K562 (cell line): Measurements from ENCODE around the gene SRPK2. TPM values are rescaled to one million over a fixed set of nuclear protein-coding genes. Genes with fewer than 3 reads are reported as not detected.

ENCODE experiments used
- ATAC-seq: fragments of 200-7000 bp; cut with Tn5 transposase; 3 replicates; pipeline ENCODE4 v1.9.1; 2020; ENCODE audit warnings: moderate library complexity
- BruUV-seq: library from RNA; stranded (reverse); fragments of 400-500 nt; replicated peaks from 2 replicates; lab custom pipeline; 2021; lab: Mats Ljungman, UMichigan
- CTCF ChIA-PET: fragments of 300-600 bp; formaldehyde crosslinking; extraction: SDS; loops from one replicate; lab custom pipeline; 2021; ENCODE audit warnings: low intra/inter-chr PET ratio; lab: Yijun Ruan, JAX
- POLR2A ChIA-PET: fragments of 300-600, 350-650 bp; sonication (Branson Sonifier 250); formaldehyde crosslinking; extraction: SDS; loops from one replicate; lab custom pipeline; 2021; ENCODE audit warnings: antibody characterized with exemption, inconsistent platforms; lab: Yijun Ruan, JAX
- DNase-seq, 4 experiments: peaks; one replicate each; pipeline versions ENCODE4 v3.0.0 to v3.0.0-alpha.2; 2011 to 2018; ENCODE audit warnings: low spot score in 3 of 4, mixed read lengths in 3 of 4; ENCODE audit errors: extremely low read depth in 1 of 4
- FAIRE-seq: peaks from 2 replicates; lab custom pipeline; 2011; peaks lifted over from hg19 to GRCh38; lab: Jason Lieb, UNC
- H2AFZ ChIP-seq: 2 replicates; pipeline ENCODE4 v1.6.0; 2011; ENCODE audit warnings: low read depth, low read length, control low read depth, inconsistent platforms
- H3K27ac ChIP-seq: fragments of 200-600 bp; 3 replicates; pipeline ENCODE4 v1.8.0; 2011; ENCODE audit warnings: low read depth, mild to moderate bottlenecking, control low read depth, inconsistent platforms, low read length, moderate library complexity, mixed read lengths; ENCODE audit errors: extremely low read depth
- H3K27me3 ChIP-seq, 2 experiments: fragments of 300-600 bp in 1 of 2; 2 replicates in 1 of 2; 3 replicates in 1 of 2; pipeline versions ENCODE4 v1.6.0 to v1.8.0; 2011; ENCODE audit warnings: inconsistent platforms in 2 of 2, low read length in 2 of 2, mild to moderate bottlenecking in 1 of 2, mixed read lengths in 1 of 2, moderate library complexity in 1 of 2; ENCODE audit not compliant: control insufficient read depth in 2 of 2, insufficient read depth in 2 of 2
- H3K36me3 ChIP-seq: fragments of 300-600 bp; 3 replicates; pipeline ENCODE4 v1.8.0; 2011; ENCODE audit warnings: mild to moderate bottlenecking, low read length, inconsistent platforms; ENCODE audit not compliant: control insufficient read depth, insufficient read depth
- H3K4me1 ChIP-seq, 2 experiments: fragments of 200-600 bp in 1 of 2; replicated peaks in 1 of 2; 2 replicates in 1 of 2; 3 replicates in 1 of 2; pipeline versions ENCODE4 v1.5.1 to v1.8.0; 2011; ENCODE audit warnings: inconsistent platforms in 2 of 2, low read length in 2 of 2, mild to moderate bottlenecking in 1 of 2, mixed read lengths in 1 of 2, moderate library complexity in 1 of 2; ENCODE audit not compliant: control insufficient read depth in 2 of 2, insufficient read depth in 2 of 2
- H3K4me2 ChIP-seq: 2 replicates; pipeline ENCODE4 v1.6.1; 2011; ENCODE audit warnings: low read length, control low read depth, inconsistent platforms, mixed read lengths; ENCODE audit not compliant: insufficient read depth
- H3K4me3 ChIP-seq: fragments of 200-600 bp; sonication (generic), shearing (Covaris generic); 2 replicates; pipeline ENCODE4 v1.5.1; 2016; ENCODE audit warnings: control low read depth, inconsistent platforms
- H3K79me2 ChIP-seq: fragments of 200-600 bp; 3 replicates; pipeline ENCODE4 v1.8.0; 2011; ENCODE audit warnings: low read length, inconsistent platforms; ENCODE audit not compliant: control insufficient read depth, insufficient read depth
- H3K9ac ChIP-seq, 2 experiments: 2 replicates each; pipeline versions ENCODE4 v1.6.0 to v1.6.1; 2011; ENCODE audit warnings: low read depth in 2 of 2, low read length in 2 of 2, control low read depth in 1 of 2, inconsistent platforms in 1 of 2, mild to moderate bottlenecking in 1 of 2, mixed read lengths in 1 of 2; ENCODE audit not compliant: insufficient read depth in 1 of 2
- H3K9me1 ChIP-seq: one replicate; pipeline ENCODE4 v1.6.0; 2011; ENCODE audit warnings: inconsistent platforms, mild to moderate bottlenecking, low read length, moderate library complexity; ENCODE audit not compliant: control insufficient read depth, insufficient read depth
- H3K9me3 ChIP-seq: replicated peaks from 2 replicates; pipeline ENCODE4 v1.5.1; 2011; ENCODE audit warnings: low read depth, low read length, inconsistent platforms; ENCODE audit not compliant: control insufficient read depth, insufficient read depth
- H4K20me1 ChIP-seq: replicated peaks from 2 replicates; pipeline ENCODE4 v1.6.1; 2011; ENCODE audit warnings: low read length, inconsistent platforms, mixed read lengths; ENCODE audit not compliant: control insufficient read depth, insufficient read depth
- CBX2 ChIP-seq: fragments of 200-600 bp; sonication (generic); IDR thresholded peaks from one replicate; pipeline ENCODE4 v1.6.1; 2012; ENCODE audit warnings: mild to moderate bottlenecking, low read length, inconsistent platforms; ENCODE audit not compliant: insufficient read depth, poor library complexity, severe bottlenecking
- ELF4 ChIP-seq: fragments of 450-650 bp; formaldehyde crosslinking; IDR thresholded peaks from 2 replicates; pipeline ENCODE4 v1.4.0; 2022; ENCODE audit warnings: missing genetic modification characterization
- NFE2L1 ChIP-seq: fragments of 450-650 bp; IDR thresholded peaks from 2 replicates; pipeline ENCODE4 v1.6.1; 2016; ENCODE audit warnings: missing genetic modification characterization, low read depth, mild to moderate bottlenecking, missing compliant biosample characterization, moderate library complexity, borderline replicate concordance
- RBFOX2 ChIP-seq: fragments of 200-400 bp; formaldehyde crosslinking; IDR thresholded peaks from 2 replicates; pipeline ENCODE4 v1.6.1; 2017; ENCODE audit warnings: low read depth, mild to moderate bottlenecking, low read length, moderate library complexity
- YBX1 ChIP-seq: fragments of 450-650 bp; IDR thresholded peaks from 2 replicates; pipeline ENCODE4 v1.7.1; 2016; ENCODE audit warnings: mild to moderate bottlenecking
- ZNF174 ChIP-seq: fragments of 250-450 bp; sonication (Bioruptor Pico); IDR thresholded peaks from 2 replicates; pipeline ENCODE4 v1.4.0; 2020; ENCODE audit warnings: mild to moderate bottlenecking
- ZNF57 ChIP-seq: fragments of 450-650 bp; formaldehyde crosslinking; IDR thresholded peaks from 2 replicates; pipeline ENCODE4 v1.4.0; 2020; ENCODE audit warnings: mild to moderate bottlenecking, moderate library complexity
- in situ Hi-C: fragments of 300-500 bp; cut with MboI; formaldehyde crosslinking; loops from 4 replicates; pipeline ENCODE4 v1.15.0; 2018; ENCODE audit warnings: inconsistent platforms, mixed read lengths
- intact Hi-C: fragments of 100-400 bp; cut with micrococcal nuclease; formaldehyde crosslinking; loops from 2 replicates; pipeline ENCODE4 v1.14.2; 2022
- polyA plus RNA-seq, 8 experiments: library from polyadenylated mRNA; depleted of rRNA in 4 of 8; stranded (reverse) in 5 of 8; unstranded in 3 of 8; fragments of >200 nt; fragmentation: Nextera tagmentation in 2 of 8; fragmentation: Illumina TruSeq in 1 of 8; extraction: Ambion mirVana in 2 of 8; extraction: Trizol in 1 of 8; gene quantifications; 2 replicates each; pipeline versions ENCODE4 v1.2.1 to v1.2.3, GENCODE V29; 2011 to 2014; ENCODE audit warnings: inconsistent platforms in 1 of 8, missing spikeins in 1 of 8
- total RNA-seq, 7 experiments: library from RNA; depleted of rRNA in 6 of 7; stranded (reverse); fragments of >200 nt in 6 of 7; fragmentation: Illumina TruSeq in 2 of 7; extraction: Trizol in 2 of 7; gene quantifications; 2 replicates each; pipeline versions ENCODE4 v1.2.1 to v1.2.3, GENCODE V29; 2011 to 2021; ENCODE audit warnings: low replicate concordance in 1 of 7
- TF ChIP-seq, protein P1 (sequence below): fragments of 450-650 bp; IDR thresholded peaks from 2 replicates; pipeline ENCODE4 v1.6.1; 2017; ENCODE audit warnings: mild to moderate bottlenecking, moderate library complexity

The SRPK2 gene
- total and polyA plus RNA-seq, 9 of the 15 experiments (the other 6 are each of a cell fraction or from before 2014, with no cell fraction given): 21.5 to 44.7 (median 33.3) TPM

DNA sequence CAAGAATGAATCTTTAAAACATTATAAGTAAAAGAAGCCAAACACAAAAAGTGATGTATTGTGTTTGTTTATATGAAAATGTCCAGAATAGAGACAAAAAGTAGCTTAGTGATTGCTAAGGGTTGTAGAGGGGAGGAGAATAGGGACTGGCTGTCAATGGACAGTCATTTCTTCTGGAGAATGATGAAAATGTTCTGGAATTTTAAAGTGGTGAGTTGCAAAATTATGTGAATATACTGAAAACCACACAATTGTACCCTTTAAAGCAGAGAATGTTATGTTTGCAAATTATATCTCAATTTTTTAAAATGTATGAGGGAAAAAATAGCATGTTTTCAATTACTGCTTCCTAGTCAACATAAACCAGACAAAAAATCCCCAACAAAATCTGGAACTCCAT, 200.5 kb downstream of the SRPK2 start:
- Histone ChIP-seq H3K4me2 (no peak overlapping the region), H3K27me3 (no peaks in the 10 kb centered on the region), H3K4me3 (no peak overlapping the region), H3K9me3 (no peaks in the 10 kb centered on the region), H3K9me1 (no peaks in the 10 kb centered on the region), H3K79me2 (no peaks in the 10 kb centered on the region), H2AFZ (no peak overlapping the region), H3K9ac (no peak overlapping the region), H3K4me1 (no peaks in the 10 kb centered on the region), H4K20me1 (no peaks in the 10 kb centered on the region), H3K27ac (no peak overlapping the region), H3K36me3 (no peaks in the 10 kb centered on the region)
- no peak for TF ChIP-seq YBX1
- no peak for TF ChIP-seq ZNF57 (CRISPR knock-in tag)
- TF ChIP-seq ELF4 (CRISPR knock-in tag): no peak
- TF ChIP-seq, protein P1, sequence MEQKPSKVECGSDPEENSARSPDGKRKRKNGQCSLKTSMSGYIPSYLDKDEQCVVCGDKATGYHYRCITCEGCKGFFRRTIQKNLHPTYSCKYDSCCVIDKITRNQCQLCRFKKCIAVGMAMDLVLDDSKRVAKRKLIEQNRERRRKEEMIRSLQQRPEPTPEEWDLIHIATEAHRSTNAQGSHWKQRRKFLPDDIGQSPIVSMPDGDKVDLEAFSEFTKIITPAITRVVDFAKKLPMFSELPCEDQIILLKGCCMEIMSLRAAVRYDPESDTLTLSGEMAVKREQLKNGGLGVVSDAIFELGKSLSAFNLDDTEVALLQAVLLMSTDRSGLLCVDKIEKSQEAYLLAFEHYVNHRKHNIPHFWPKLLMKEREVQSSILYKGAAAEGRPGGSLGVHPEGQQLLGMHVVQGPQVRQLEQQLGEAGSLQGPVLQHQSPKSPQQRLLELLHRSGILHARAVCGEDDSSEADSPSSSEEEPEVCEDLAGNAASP: no peak
- no peak for TF ChIP-seq CBX2
- TF ChIP-seq RBFOX2: no peak
- no peak for TF ChIP-seq NFE2L1 (tag)
- TF ChIP-seq ZNF174 (CRISPR knock-in tag): no peak
- in situ Hi-C loops (no loop called here), intact Hi-C loops (loop anchor here (10.0 kb wide), 1 partner anchor 57 kb away; no protein-coding TSS in a partner anchor)
- FAIRE-seq (no peak), ATAC-seq (no peak), DNase-seq (no peak)
- POLR2A ChIA-PET: interaction anchor here (0.6 to 1.2 kb wide), 4 partner anchors 23 to 88 kb away, joined by 3 to 4 read pairs (median 3); no protein-coding TSS in a partner anchor
- CTCF ChIA-PET: no interaction called here
- BruUV-seq: no TSS peak
